Activated CD4-positive, alpha-beta T cell treated with anti-CD3 and anti-CD28 coated beads, Interleukin-2, amount 50 U/mL, for 1 hour (primary cell): ENCODE measurements around the gene CCDC33.
A peak's percentile ranks its signal among the peaks of the same experiment; 100 is the strongest.

Experiments
- DNase-seq: peaks from one replicate; pipeline ENCODE4 v3.0.0-alpha.2; 2020

The CCDC33 gene

GRCh38 chr15:74291101-74292071, 55.3 kb downstream of the CCDC33 start:
- peak; percentile 61 for DNase-seq

- no peak for DNase-seq
These were observed 57.1 kb downstream of the CCDC33 start for GRCh38 chr15:74293021-74293810.

GRCh38 chr15:74294010-74294409, 57.9 kb downstream of the CCDC33 start:
- no peak for DNase-seq

GRCh38 chr15:74295800-74296199, 59.7 kb downstream of the CCDC33 start:
- no peak for DNase-seq

- no peak for DNase-seq
These were observed 61.8 kb downstream of the CCDC33 start for GRCh38 chr15:74297887-74298286.

GRCh38 chr15:74300057-74300795, 64.1 kb downstream of the CCDC33 start:
- DNase-seq: no peak

- no peak for DNase-seq
These were observed 65.6 kb downstream of the CCDC33 start for GRCh38 chr15:74301583-74302361.

- DNase-seq: peak; percentile 33
These were observed 66.8 kb downstream of the CCDC33 start for GRCh38 chr15:74302821-74303359.

- no peak for DNase-seq
These were observed 67.7 kb downstream of the CCDC33 start for GRCh38 chr15:74303741-74304309.

GRCh38 chr15:74304431-74304830, 68.3 kb downstream of the CCDC33 start:
- no peak for DNase-seq

GRCh38 chr15:74305687-74306086, 69.6 kb downstream of the CCDC33 start:
- no peak for DNase-seq

- DNase-seq: no peak
These were observed 70.7 kb downstream of the CCDC33 start for GRCh38 chr15:74306781-74307217.

- DNase-seq: peak; percentile 13
These were observed 72.0 kb downstream of the CCDC33 start for GRCh38 chr15:74307827-74308811.

- no peak for DNase-seq
These were observed 75.8 kb downstream of the CCDC33 start for GRCh38 chr15:74311734-74312444.

- DNase-seq: no peak
These were observed 76.4 kb downstream of the CCDC33 start for GRCh38 chr15:74312445-74313007.

- no peak for DNase-seq
These were observed 77.8 kb downstream of the CCDC33 start for GRCh38 chr15:74313889-74314288.

- peak; percentile 14 for DNase-seq
These were observed 78.8 kb downstream of the CCDC33 start for GRCh38 chr15:74314795-74315438.

- DNase-seq: no peak
These were observed 79.5 kb downstream of the CCDC33 start for GRCh38 chr15:74315626-74316025.

- no peak for DNase-seq
These were observed 80.0 kb downstream of the CCDC33 start for GRCh38 chr15:74316141-74316540.
